ENCODE data around the gene SYT12. TPM values are rescaled to one million over a fixed set of nuclear protein-coding genes. Genes with fewer than 3 reads are reported as not detected.
A peak's percentile ranks its signal among the peaks of the same experiment; 100 is the strongest.

SYT12 gene
- polyA plus RNA-seq, 1 of the 3 experiments (the other 2 are of a cell fraction): 0.61 TPM

GRCh38 chr11:67090717-67091116, 67.8 kb downstream of the SYT12 start:
- WGBS (ENCODE audit: low lambda C conversion rate): 90% methylated on average over 8 of the region's 8 CpGs
- no peaks in the 10 kb centered on the region for H3K36me3 ChIP-seq (replicated peaks in 1 of 2; ENCODE audit: control insufficient read depth in 1 of 2, insufficient read depth in 2 of 2, low read length in 1 of 2)
- H4K20me1 ChIP-seq (ENCODE audit: insufficient read depth): no peaks in the 10 kb centered on the region
- no peak overlapping the region for H3K9ac ChIP-seq
- H3K27ac ChIP-seq (ENCODE audit: low read depth in 2 of 2, low read length in 1 of 2): no peak overlapping the region
- no peaks in the 10 kb centered on the region for H3F3A ChIP-seq (replicated peaks; ENCODE audit: insufficient read depth)
- H3K27me3 ChIP-seq (ENCODE audit: insufficient read depth): no peaks in the 10 kb centered on the region
- TF ChIP-seq EZH2phosphoT487 (IDR thresholded peaks at IDR 0.05; ENCODE audit: borderline replicate concordance, low read depth) (no peak), IRF3 (IDR thresholded peaks at IDR 0.05; ENCODE audit: low read depth, low read length) (no peak), SIN3A (IDR thresholded peaks at IDR 0.05; ENCODE audit: borderline replicate concordance, low read depth, low read length) (no peak), REST (IDR thresholded peaks at IDR 0.05; ENCODE audit: low read depth, low read length) (no peak), FOXJ3 (CRISPR knock-in tag; IDR thresholded peaks at IDR 0.05) (no peak), FOXM1 (IDR thresholded peaks at IDR 0.05; ENCODE audit: low read depth) (no peak)
- H3K79me2 ChIP-seq (ENCODE audit: insufficient read depth): no peaks in the 10 kb centered on the region
- ChIA-PET CTCF (interaction anchor here (1.6 kb wide), 1 partner anchor 10 kb away, joined by 6 read pairs; no protein-coding TSS in a partner anchor), POLR2A (no interaction called here)
- no peaks in the 10 kb centered on the region for H3K4me1 ChIP-seq (ENCODE audit: control insufficient read depth in 1 of 2, insufficient read depth in 2 of 2, low read depth in 1 of 2, low read length in 1 of 2)
- no peak overlapping the region for H2AFZ ChIP-seq (ENCODE audit: low read depth)
- H3K9me3 ChIP-seq: no peaks in the 10 kb centered on the region
- no peak overlapping the region for H3K4me3 ChIP-seq (ENCODE audit: low read depth in 2 of 2, low read length in 1 of 2)
- no peak overlapping the region for H3K4me2 ChIP-seq
- DNase-seq: no peak
- H3K9me2 ChIP-seq: no peaks in the 10 kb centered on the region

- Histone ChIP-seq H3K4me3 (ENCODE audit: low read depth in 2 of 2, low read length in 1 of 2) (no peak overlapping the region), H2AFZ (ENCODE audit: low read depth) (no peak overlapping the region), H3K9ac (no peak overlapping the region), H4K20me1 (ENCODE audit: insufficient read depth) (no peaks in the 10 kb centered on the region), H3K27me3 (ENCODE audit: insufficient read depth) (no peaks in the 10 kb centered on the region), H3K4me1 (ENCODE audit: control insufficient read depth in 1 of 2, insufficient read depth in 2 of 2, low read depth in 1 of 2, low read length in 1 of 2) (no peaks in the 10 kb centered on the region), H3K79me2 (ENCODE audit: insufficient read depth) (no peaks in the 10 kb centered on the region), H3K36me3 (replicated peaks in 1 of 2; ENCODE audit: control insufficient read depth in 1 of 2, insufficient read depth in 2 of 2, low read length in 1 of 2) (no peaks in the 10 kb centered on the region), H3K27ac (ENCODE audit: low read depth in 2 of 2, low read length in 1 of 2) (no peak overlapping the region), H3K9me3 (no peaks in the 10 kb centered on the region), H3F3A (replicated peaks; ENCODE audit: insufficient read depth) (no peaks in the 10 kb centered on the region), H3K9me2 (no peaks in the 10 kb centered on the region), H3K4me2 (no peak overlapping the region)
- CTCF ChIA-PET: interaction anchor here (0.9 to 3.8 kb wide), 7 partner anchors 11 to 222 kb away, joined by 3 to 23 read pairs (median 5); no protein-coding TSS in a partner anchor
- no peak for DNase-seq
- peak; percentile 1; the same call in 1 of the 2 replicates for TF ChIP-seq CTCF (IDR thresholded peaks at IDR 0.05)
- no peak for TF ChIP-seq GABPA (IDR thresholded peaks at IDR 0.05; ENCODE audit: low read depth)
- no peak for TF ChIP-seq IRF3 (IDR thresholded peaks at IDR 0.05; ENCODE audit: low read depth, low read length)
- POLR2A ChIA-PET: no interaction called here
- 67% methylated on average over 1 of the region's 1 CpG for WGBS (ENCODE audit: low lambda C conversion rate)
Measured at GRCh38 chr11:67095214-67095507, 72.2 kb downstream of the SYT12 start.
